Measurements from ENCODE around the gene NRN1. TPM values are rescaled to one million over a fixed set of nuclear protein-coding genes. Genes with fewer than 3 reads are reported as not detected.
A peak's percentile ranks its signal among the peaks of the same experiment; 100 is the strongest.

The NRN1 gene
- polyA plus RNA-seq (2013): 0.04 and 0.05 TPM in 2 replicates

GRCh38 chr6:6006428-6007365 lies at the start of gene NRN1:
Gene NRN1, minus strand, starts transcription at chr6:6006925. Its CDS starts 176 bp downstream, at chr6:6006749.
- Histone ChIP-seq H3K4me1 (ENCODE audit: control insufficient read depth in 1 of 2, insufficient read depth in 2 of 2, low read length in 2 of 2) (peaks cover 17 to 23% of the 10 kb centered on the region in 2 experiments), H3K14ac (ENCODE audit: low read length) (no peak within 1 kb of the TSS), H3K9ac (ENCODE audit: low read length) (no peak within 1 kb of the TSS), H3K36me3 (ENCODE audit: control insufficient read depth in 1 of 2, insufficient read depth in 2 of 2, low read length in 2 of 2) (no peaks in the 10 kb centered on the region), H3K4ac (ENCODE audit: low read depth, low read length) (no peak within 1 kb of the TSS), H3K23ac (ENCODE audit: low read length) (no peak within 1 kb of the TSS), H3K9me3 (ENCODE audit: insufficient read depth, low read depth, low read length) (peaks cover 6% of the 10 kb centered on the region), H3K4me2 (ENCODE audit: low read length) (peak within 1 kb of the TSS; percentile 93), H3K79me2 (ENCODE audit: control insufficient read depth, insufficient read depth, low read length, poor library complexity) (no peaks in the 10 kb centered on the region), H4K8ac (ENCODE audit: low read depth, low read length) (no peak within 1 kb of the TSS), H2BK120ac (ENCODE audit: insufficient read depth, low read length, poor library complexity) (no peak within 1 kb of the TSS), H3K27ac (ENCODE audit: low read depth, low read length) (no peak within 1 kb of the TSS), H3K27me3 (ENCODE audit: insufficient read depth, low read length) (peaks cover 62% of the 10 kb centered on the region), H2BK5ac (ENCODE audit: low read depth, low read length, poor library complexity) (no peak within 1 kb of the TSS), H4K12ac (ENCODE audit: low read depth, low read length) (no peak within 1 kb of the TSS), H3K79me1 (ENCODE audit: low read length) (no peaks in the 10 kb centered on the region), H2AFZ (ENCODE audit: insufficient read depth, low read length, poor library complexity) (peak within 1 kb of the TSS; percentile 35), H2AK5ac (ENCODE audit: low read length) (no peak within 1 kb of the TSS), H3K4me3 (ENCODE audit: low read depth, low read length) (no peak within 1 kb of the TSS), H2BK12ac (ENCODE audit: low read length) (no peak within 1 kb of the TSS), H3K18ac (ENCODE audit: low read length) (no peak within 1 kb of the TSS), H4K91ac (ENCODE audit: low read depth, low read length) (no peak within 1 kb of the TSS)
- peak; percentile 8 to 58 for DNase-seq
- no CpG with 5 or more reads among the region's 51 CpGs for WGBS (ENCODE audit: extremely low coverage, insufficient coverage, insufficient read length)

- H3K14ac ChIP-seq (ENCODE audit: low read length): no peak overlapping the region
- H2BK5ac ChIP-seq (ENCODE audit: low read depth, low read length, poor library complexity): no peak overlapping the region
- no peaks in the 10 kb centered on the region for H3K79me1 ChIP-seq (ENCODE audit: low read length)
- no CpG with 5 or more reads among the region's 3 CpGs for WGBS (ENCODE audit: extremely low coverage, insufficient coverage, insufficient read length)
- no peaks in the 10 kb centered on the region for H3K9me3 ChIP-seq (ENCODE audit: insufficient read depth, low read depth, low read length)
- no peak overlapping the region for H3K4ac ChIP-seq (ENCODE audit: low read depth, low read length)
- no peak overlapping the region for H3K27ac ChIP-seq (ENCODE audit: low read depth, low read length)
- H3K18ac ChIP-seq (ENCODE audit: low read length): no peak overlapping the region
- no peak for DNase-seq
- no peak overlapping the region for H3K4me3 ChIP-seq (ENCODE audit: low read depth, low read length)
- H4K12ac ChIP-seq (ENCODE audit: low read depth, low read length): no peak overlapping the region
- H3K27me3 ChIP-seq (ENCODE audit: insufficient read depth, low read length): no peaks in the 10 kb centered on the region
- H2BK120ac ChIP-seq (ENCODE audit: insufficient read depth, low read length, poor library complexity): no peak overlapping the region
- no peaks in the 10 kb centered on the region for H3K4me1 ChIP-seq (ENCODE audit: control insufficient read depth in 1 of 2, insufficient read depth in 2 of 2, low read length in 2 of 2)
- no peak overlapping the region for H3K9ac ChIP-seq (ENCODE audit: low read length)
- no peak overlapping the region for H3K23ac ChIP-seq (ENCODE audit: low read length)
- H4K8ac ChIP-seq (ENCODE audit: low read depth, low read length): no peak overlapping the region
- no peak overlapping the region for H4K91ac ChIP-seq (ENCODE audit: low read depth, low read length)
- no peak overlapping the region for H2BK12ac ChIP-seq (ENCODE audit: low read length)
- no peaks in the 10 kb centered on the region for H3K36me3 ChIP-seq (ENCODE audit: control insufficient read depth in 1 of 2, insufficient read depth in 2 of 2, low read length in 2 of 2)
- no peak overlapping the region for H3K4me2 ChIP-seq (ENCODE audit: low read length)
- no peak overlapping the region for H2AFZ ChIP-seq (ENCODE audit: insufficient read depth, low read length, poor library complexity)
- H3K79me2 ChIP-seq (ENCODE audit: control insufficient read depth, insufficient read depth, low read length, poor library complexity): no peaks in the 10 kb centered on the region
- no peak overlapping the region for H2AK5ac ChIP-seq (ENCODE audit: low read length)
Measured at GRCh38 chr6:6052216-6052615, 45.5 kb upstream of the NRN1 start.

GRCh38 chr6:6046716-6047115 lies 40.0 kb upstream of the NRN1 start:
- no peak overlapping the region for H2AFZ ChIP-seq (ENCODE audit: insufficient read depth, low read length, poor library complexity)
- H3K23ac ChIP-seq (ENCODE audit: low read length): no peak overlapping the region
- no peaks in the 10 kb centered on the region for H3K27me3 ChIP-seq (ENCODE audit: insufficient read depth, low read length)
- H4K8ac ChIP-seq (ENCODE audit: low read depth, low read length): no peak overlapping the region
- no peaks in the 10 kb centered on the region for H3K79me2 ChIP-seq (ENCODE audit: control insufficient read depth, insufficient read depth, low read length, poor library complexity)
- no peaks in the 10 kb centered on the region for H3K79me1 ChIP-seq (ENCODE audit: low read length)
- H2BK12ac ChIP-seq (ENCODE audit: low read length): no peak overlapping the region
- no peak overlapping the region for H4K12ac ChIP-seq (ENCODE audit: low read depth, low read length)
- no peak overlapping the region for H2AK5ac ChIP-seq (ENCODE audit: low read length)
- H2BK120ac ChIP-seq (ENCODE audit: insufficient read depth, low read length, poor library complexity): no peak overlapping the region
- no peak overlapping the region for H3K4ac ChIP-seq (ENCODE audit: low read depth, low read length)
- DNase-seq: no peak
- H3K18ac ChIP-seq (ENCODE audit: low read length): no peak overlapping the region
- H3K9me3 ChIP-seq (ENCODE audit: insufficient read depth, low read depth, low read length): no peaks in the 10 kb centered on the region
- H3K4me3 ChIP-seq (ENCODE audit: low read depth, low read length): no peak overlapping the region
- no peaks in the 10 kb centered on the region for H3K4me1 ChIP-seq (ENCODE audit: control insufficient read depth in 1 of 2, insufficient read depth in 2 of 2, low read length in 2 of 2)
- no CpG with 5 or more reads among the region's 2 CpGs for WGBS (ENCODE audit: extremely low coverage, insufficient coverage, insufficient read length)
- H2BK5ac ChIP-seq (ENCODE audit: low read depth, low read length, poor library complexity): no peak overlapping the region
- no peaks in the 10 kb centered on the region for H3K36me3 ChIP-seq (ENCODE audit: control insufficient read depth in 1 of 2, insufficient read depth in 2 of 2, low read length in 2 of 2)
- no peak overlapping the region for H3K14ac ChIP-seq (ENCODE audit: low read length)
- no peak overlapping the region for H4K91ac ChIP-seq (ENCODE audit: low read depth, low read length)
- no peak overlapping the region for H3K27ac ChIP-seq (ENCODE audit: low read depth, low read length)
- H3K9ac ChIP-seq (ENCODE audit: low read length): no peak overlapping the region
- H3K4me2 ChIP-seq (ENCODE audit: low read length): no peak overlapping the region

GRCh38 chr6:6039946-6040509 lies 33.3 kb upstream of the NRN1 start:
- Histone ChIP-seq H3K79me1 (ENCODE audit: low read length) (no peaks in the 10 kb centered on the region), H2AK5ac (ENCODE audit: low read length) (no peak overlapping the region), H4K12ac (ENCODE audit: low read depth, low read length) (no peak overlapping the region), H3K14ac (ENCODE audit: low read length) (no peak overlapping the region), H3K4me2 (ENCODE audit: low read length) (no peak overlapping the region), H3K36me3 (ENCODE audit: control insufficient read depth in 1 of 2, insufficient read depth in 2 of 2, low read length in 2 of 2) (no peaks in the 10 kb centered on the region), H3K4me3 (ENCODE audit: low read depth, low read length) (no peak overlapping the region), H2AFZ (ENCODE audit: insufficient read depth, low read length, poor library complexity) (no peak overlapping the region), H2BK12ac (ENCODE audit: low read length) (no peak overlapping the region), H3K23ac (ENCODE audit: low read length) (no peak overlapping the region), H2BK120ac (ENCODE audit: insufficient read depth, low read length, poor library complexity) (no peak overlapping the region), H2BK5ac (ENCODE audit: low read depth, low read length, poor library complexity) (no peak overlapping the region), H3K9me3 (ENCODE audit: insufficient read depth, low read depth, low read length) (no peaks in the 10 kb centered on the region), H3K4ac (ENCODE audit: low read depth, low read length) (no peak overlapping the region), H3K4me1 (ENCODE audit: control insufficient read depth in 1 of 2, insufficient read depth in 2 of 2, low read length in 2 of 2) (no peaks in the 10 kb centered on the region), H3K79me2 (ENCODE audit: control insufficient read depth, insufficient read depth, low read length, poor library complexity) (no peaks in the 10 kb centered on the region), H4K8ac (ENCODE audit: low read depth, low read length) (no peak overlapping the region), H3K27me3 (ENCODE audit: insufficient read depth, low read length) (no peaks in the 10 kb centered on the region), H3K9ac (ENCODE audit: low read length) (no peak overlapping the region), H4K91ac (ENCODE audit: low read depth, low read length) (no peak overlapping the region), H3K18ac (ENCODE audit: low read length) (no peak overlapping the region), H3K27ac (ENCODE audit: low read depth, low read length) (no peak overlapping the region)
- no peak for DNase-seq
- WGBS (ENCODE audit: extremely low coverage, insufficient coverage, insufficient read length): no CpG with 5 or more reads among the region's 3 CpGs
